ENCODE results near the gene MYPOP.

DNA sequence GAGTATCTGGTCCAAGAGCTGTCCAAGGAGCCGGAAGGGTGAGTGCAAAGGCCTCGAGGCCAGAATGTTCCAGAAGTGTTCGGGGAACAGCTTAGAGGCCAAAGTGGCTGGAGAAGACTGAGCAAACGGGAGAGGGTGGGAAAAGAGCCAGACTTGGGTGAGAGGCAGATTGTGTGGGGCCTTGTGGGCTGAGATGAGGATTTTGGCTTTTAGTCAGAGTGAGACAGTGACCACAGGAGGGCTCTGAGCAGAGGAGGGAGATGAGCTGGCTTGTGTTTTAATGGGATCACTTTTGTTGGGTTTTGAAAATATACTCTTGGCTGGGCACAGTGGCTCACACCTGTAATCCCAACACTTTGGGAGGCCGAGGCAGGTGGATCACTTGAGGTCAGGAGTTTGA is 6.5 kb upstream of the MYPOP start:
- TF ChIP-seq, protein P1, sequence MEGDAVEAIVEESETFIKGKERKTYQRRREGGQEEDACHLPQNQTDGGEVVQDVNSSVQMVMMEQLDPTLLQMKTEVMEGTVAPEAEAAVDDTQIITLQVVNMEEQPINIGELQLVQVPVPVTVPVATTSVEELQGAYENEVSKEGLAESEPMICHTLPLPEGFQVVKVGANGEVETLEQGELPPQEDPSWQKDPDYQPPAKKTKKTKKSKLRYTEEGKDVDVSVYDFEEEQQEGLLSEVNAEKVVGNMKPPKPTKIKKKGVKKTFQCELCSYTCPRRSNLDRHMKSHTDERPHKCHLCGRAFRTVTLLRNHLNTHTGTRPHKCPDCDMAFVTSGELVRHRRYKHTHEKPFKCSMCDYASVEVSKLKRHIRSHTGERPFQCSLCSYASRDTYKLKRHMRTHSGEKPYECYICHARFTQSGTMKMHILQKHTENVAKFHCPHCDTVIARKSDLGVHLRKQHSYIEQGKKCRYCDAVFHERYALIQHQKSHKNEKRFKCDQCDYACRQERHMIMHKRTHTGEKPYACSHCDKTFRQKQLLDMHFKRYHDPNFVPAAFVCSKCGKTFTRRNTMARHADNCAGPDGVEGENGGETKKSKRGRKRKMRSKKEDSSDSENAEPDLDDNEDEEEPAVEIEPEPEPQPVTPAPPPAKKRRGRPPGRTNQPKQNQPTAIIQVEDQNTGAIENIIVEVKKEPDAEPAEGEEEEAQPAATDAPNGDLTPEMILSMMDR (IDR thresholded peaks at IDR 0.05) = no peak
- TF ChIP-seq POLR2A (IDR thresholded peaks at IDR 0.05; ENCODE audit: low read depth) = no peak
